Midbrain (tissue), 1 donor: ENCODE data around the gene PPP2R1A.
"Not testable (repeated sequence)": the region's sequence is repeated elsewhere in the genome, so short reads cannot be mapped to it uniquely, and the experiment has no call there.

Source experiments
- DNase-seq: peaks from one replicate; lab custom pipeline; 2025; lab: John Stamatoyannopoulos, UW

PPP2R1A gene

DNA sequence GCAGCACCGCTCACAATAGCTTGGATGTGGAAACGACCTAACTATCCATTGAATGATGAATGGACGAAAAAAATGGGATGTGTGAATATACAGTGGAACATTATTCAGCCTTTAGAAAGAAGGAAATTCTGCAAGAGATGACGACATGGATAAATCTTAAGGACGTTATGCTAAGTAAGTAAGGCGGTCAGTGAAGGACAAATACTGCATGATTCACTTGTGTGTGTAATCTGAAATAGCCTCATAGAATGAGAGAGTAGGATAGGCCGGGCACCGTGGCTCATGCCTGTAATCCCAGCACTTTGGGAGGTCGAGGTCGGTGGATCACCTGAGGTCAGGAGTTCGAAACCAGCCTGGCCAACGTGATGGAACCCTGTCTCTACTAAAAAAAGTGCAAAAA is 54.2 kb downstream of the PPP2R1A start:
- no peak for DNase-seq

DNA sequence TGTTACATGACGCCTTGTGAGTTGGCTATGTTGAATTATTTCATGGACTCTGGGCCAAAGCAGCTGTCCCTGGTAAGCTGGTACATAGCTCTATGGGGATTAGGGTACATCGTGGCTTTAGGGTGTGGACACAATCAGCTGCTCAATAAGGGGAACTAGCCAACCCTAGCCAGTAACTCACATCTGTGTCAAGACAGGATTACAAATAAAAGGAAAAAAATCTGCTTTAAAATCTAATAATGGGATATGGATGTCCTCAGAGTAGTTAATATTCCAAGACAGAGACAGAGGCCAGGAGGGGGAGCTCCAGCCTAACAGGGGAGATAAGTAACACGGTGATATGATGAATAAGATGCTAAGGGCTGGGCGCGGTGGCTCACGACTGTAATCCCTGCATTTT is 58.4 kb downstream of the PPP2R1A start:
- DNase-seq = peak; percentile 21

DNA sequence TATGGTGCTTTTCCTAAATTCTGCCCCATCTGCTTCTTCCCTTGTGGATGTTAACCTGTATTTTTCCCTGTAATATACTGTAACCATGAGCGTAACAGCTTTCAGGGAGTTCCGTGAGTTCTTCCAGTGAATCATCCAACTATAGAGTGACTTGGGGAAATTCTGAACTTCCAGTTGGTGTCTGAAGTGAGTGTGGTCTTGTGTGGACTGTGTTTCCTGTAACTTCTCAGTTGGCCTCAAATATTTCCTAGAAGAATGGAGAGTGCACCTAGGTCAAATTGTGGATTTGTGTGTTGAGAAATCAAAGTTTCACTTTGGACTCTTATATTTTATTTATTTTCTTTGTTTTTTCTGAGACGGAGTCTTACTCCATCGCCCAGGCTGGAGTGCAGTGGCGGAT is 68.6 kb downstream of the PPP2R1A start:
- DNase-seq = no peak

DNA sequence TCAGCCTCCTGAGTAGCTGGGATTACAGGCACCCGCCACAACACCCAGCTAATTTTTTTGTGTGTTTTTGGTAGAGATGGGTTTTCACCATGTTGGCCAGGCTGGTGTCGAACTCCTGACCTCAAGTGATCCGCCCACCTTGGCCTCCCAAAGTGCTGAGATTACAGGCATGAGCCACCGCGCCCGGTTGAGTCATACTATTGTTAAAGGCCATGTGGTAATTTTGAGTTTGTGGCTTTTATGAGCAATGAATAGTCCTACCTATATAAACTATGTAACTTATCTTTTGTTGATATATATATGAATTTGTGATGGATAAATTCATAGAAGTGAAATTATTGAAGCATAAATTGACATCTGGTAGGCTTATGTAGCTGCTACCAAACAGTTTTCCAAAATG is 75.7 kb downstream of the PPP2R1A start:
- DNase-seq = not testable (repeated sequence)

GRCh38 chr19:52269338-52270261 is 79.7 kb downstream of the PPP2R1A start, which contains the start of gene ZNF766:
ZNF766 (plus strand) TSS chr19:52269587; CDS start chr19:52269614, 27 bp downstream.
- DNase-seq = peak; percentile 95

- DNase-seq = no peak
Measured at GRCh38 chr19:52270266-52270885, 80.5 kb downstream of the PPP2R1A start.

DNA sequence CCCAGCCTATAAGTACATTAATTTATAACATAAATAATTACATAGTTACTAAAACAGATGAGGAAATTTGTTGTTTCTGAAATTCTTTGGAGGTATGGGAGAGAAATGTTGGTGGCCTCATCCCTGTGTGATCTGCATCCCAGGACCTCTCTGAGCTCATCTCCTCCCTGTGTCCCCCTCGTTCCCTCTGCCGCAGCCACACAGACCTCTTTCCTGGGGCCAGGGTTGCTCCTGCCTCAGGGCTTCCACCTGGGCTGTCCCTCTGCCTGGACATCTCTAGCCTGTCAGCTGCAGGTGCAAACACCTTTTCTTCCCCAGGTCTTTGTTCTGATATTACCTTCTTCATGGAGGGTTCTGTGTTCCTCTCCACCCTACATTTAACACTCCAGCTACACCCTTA is 83.4 kb downstream of the PPP2R1A start:
- no peak for DNase-seq

- DNase-seq = no peak
Measured at GRCh38 chr19:52274191-52274590, 84.3 kb downstream of the PPP2R1A start.

DNA sequence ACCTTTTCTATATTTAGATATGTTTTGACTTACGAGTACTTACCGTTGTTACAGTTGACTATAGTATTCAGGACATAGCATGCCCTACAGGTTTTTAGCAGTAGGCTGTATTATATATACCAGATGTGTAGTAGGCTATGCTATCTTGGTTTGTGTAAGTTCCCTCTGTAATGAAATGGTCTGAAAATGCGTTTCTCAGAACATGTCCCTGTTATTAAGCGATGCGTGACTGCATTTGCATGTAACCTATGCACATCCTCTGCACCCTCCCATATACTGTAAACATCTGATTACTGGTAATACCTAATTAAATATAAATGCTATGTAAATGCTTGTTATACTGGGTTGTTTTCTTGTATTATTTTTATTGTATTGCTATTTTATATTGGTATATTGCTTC is 86.1 kb downstream of the PPP2R1A start:
- DNase-seq = no peak

DNA sequence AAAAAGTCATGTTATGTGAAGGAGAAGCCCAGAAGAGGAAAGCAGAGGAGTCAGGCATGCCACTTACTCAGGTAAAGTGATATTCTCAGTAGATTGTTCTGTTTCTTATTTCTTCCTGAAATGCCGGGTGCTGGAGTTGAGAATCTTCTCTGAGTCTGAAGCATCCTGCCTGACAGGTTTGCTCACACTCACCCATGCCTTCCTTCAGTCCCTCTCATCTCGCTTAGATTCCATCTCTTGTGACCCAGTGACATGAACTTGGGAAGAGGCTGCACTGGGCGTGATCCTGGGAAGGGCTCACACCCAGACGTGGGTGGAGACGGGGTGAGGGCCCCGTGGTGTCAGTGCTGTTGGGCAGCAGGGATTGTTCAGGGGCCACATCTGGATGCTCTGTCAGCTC is 87.6 kb downstream of the PPP2R1A start:
- DNase-seq = no peak
